Fibroblast of lung (primary cell): ENCODE data around the gene ALG1L2. TPM values are rescaled to one million over a fixed set of nuclear protein-coding genes. Genes with fewer than 3 reads are reported as not detected.
"Not testable (repeated sequence)": the region's sequence is repeated elsewhere in the genome, so short reads cannot be mapped to it uniquely, and the experiment has no call there.

Experiments used
- DNase-seq, 2 donors: peaks; one replicate each; pipeline versions ENCODE4 v3.0.0 to v3.0.0-alpha.2; 2010; ENCODE audit warnings: low read depth in 2 of 2
- H2AFZ ChIP-seq: 2 replicates; pipeline ENCODE4 v1.5.1; 2012; ENCODE audit warnings: low read length, control low read depth, inconsistent platforms
- H3K27ac ChIP-seq: 2 replicates; pipeline ENCODE4 v1.5.1; 2011; ENCODE audit warnings: low read length, control low read depth; ENCODE audit not compliant: insufficient read depth
- H3K27me3 ChIP-seq: 2 replicates; pipeline ENCODE4 v1.5.1; 2011; ENCODE audit warnings: mild to moderate bottlenecking, low read length; ENCODE audit not compliant: control insufficient read depth, insufficient read depth
- H3K36me3 ChIP-seq: 2 replicates; pipeline ENCODE4 v1.5.1; 2011; ENCODE audit warnings: low read length; ENCODE audit not compliant: control insufficient read depth, insufficient read depth
- H3K4me1 ChIP-seq: 2 replicates; pipeline ENCODE4 v1.5.1; 2011; ENCODE audit warnings: low read length; ENCODE audit not compliant: control insufficient read depth, insufficient read depth; ENCODE audit errors: extremely low read depth
- H3K4me2 ChIP-seq: 2 replicates; pipeline ENCODE4 v1.5.1; 2011; ENCODE audit warnings: low read length, control low read depth; ENCODE audit not compliant: insufficient read depth; ENCODE audit errors: extremely low read depth
- H3K4me3 ChIP-seq, 4 experiments: fragments of 200-600 bp in 1 of 4; sonication (generic) in 1 of 4; replicated peaks in 1 of 4; 2 replicates each; pipeline ENCODE4 v1.5.1; 2011 to 2016; ENCODE audit warnings: low read length in 4 of 4, low read depth in 3 of 4, mild to moderate bottlenecking in 3 of 4, control low read depth in 2 of 4, inconsistent platforms in 1 of 4, mixed read lengths in 1 of 4; ENCODE audit not compliant: insufficient read depth in 1 of 4; ENCODE audit errors: control extremely low read depth in 1 of 4
- H3K79me2 ChIP-seq: 2 replicates; pipeline ENCODE4 v1.5.1; 2012; ENCODE audit warnings: mild to moderate bottlenecking, low read length, inconsistent platforms; ENCODE audit not compliant: control insufficient read depth, insufficient read depth
- H3K9ac ChIP-seq: 2 replicates; pipeline ENCODE4 v1.5.1; 2011; ENCODE audit warnings: mild to moderate bottlenecking, low read length, control low read depth; ENCODE audit not compliant: insufficient read depth
- H3K9me3 ChIP-seq: 2 replicates; pipeline ENCODE4 v1.5.1; 2012; ENCODE audit warnings: low read depth, low read length; ENCODE audit not compliant: control insufficient read depth, insufficient read depth
- H4K20me1 ChIP-seq: 2 replicates; pipeline ENCODE4 v1.5.1; 2011; ENCODE audit warnings: low read length; ENCODE audit not compliant: control insufficient read depth, insufficient read depth; ENCODE audit errors: extremely low read depth
- EZH2 ChIP-seq: IDR thresholded peaks from 2 replicates; pipeline ENCODE4 v1.5.1; 2012; ENCODE audit warnings: low read length, control low read depth, mild to moderate bottlenecking; ENCODE audit errors: missing control alignments
- polyA plus RNA-seq, 2 donors: library from polyadenylated mRNA; depleted of rRNA in 1 of 2; stranded (reverse) in 1 of 2; unstranded in 1 of 2; fragments of >200 nt; gene quantifications; 2 replicates each; pipeline ENCODE4 v1.2.1, GENCODE V29; 2011 to 2012; ENCODE audit warnings: missing spikeins in 1 of 2
- total RNA-seq: library from RNA; depleted of rRNA; stranded (reverse); fragments of >200 nt; gene quantifications from 2 replicates; pipeline ENCODE4 v1.2.1, GENCODE V29; 2014
- TF ChIP-seq, protein P1 (sequence below), 2 donors: IDR thresholded peaks in 1 of 2; conservative IDR thresholded peaks in 1 of 2; 1 replicate in 1 of 2; 2 replicates in 1 of 2; pipeline ENCODE4 v1.5.1; 2011 to 2012; ENCODE audit warnings: low read length in 2 of 2, control low read depth in 1 of 2, inconsistent platforms in 1 of 2, low read depth in 1 of 2, mild to moderate bottlenecking in 1 of 2

ALG1L2 gene
- total and polyA plus RNA-seq, 2 donors (not counting 1 experiment from before 2014, with no cell fraction given): 0.50 TPM; not detected in 1

DNA sequence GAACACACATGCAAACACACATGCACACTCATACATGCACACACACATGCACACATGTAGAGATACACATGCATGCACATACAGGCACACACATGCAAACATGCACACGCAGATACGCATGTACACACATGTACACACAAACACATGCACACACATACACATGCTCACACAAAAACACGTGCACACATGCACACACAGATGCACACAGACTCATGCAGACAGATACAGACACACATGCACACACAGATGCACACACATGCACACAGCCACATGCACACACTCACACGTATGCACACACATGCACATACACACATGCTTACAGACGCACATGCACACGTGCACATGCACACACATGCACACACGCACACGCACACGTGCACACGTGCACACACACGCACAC, 37.3 kb upstream of the ALG1L2 start:
- Histone ChIP-seq H3K27me3 (no peaks in the 10 kb centered on the region), H3K9me3 (no peaks in the 10 kb centered on the region), H2AFZ (no peak overlapping the region), H3K4me3 (no peak overlapping the region), H3K4me2 (no peak overlapping the region), H4K20me1 (no peaks in the 10 kb centered on the region), H3K4me1 (no peaks in the 10 kb centered on the region), H3K79me2 (no peaks in the 10 kb centered on the region), H3K27ac (no peak overlapping the region), H3K9ac (no peak overlapping the region), H3K36me3 (no peaks in the 10 kb centered on the region)
- no peak for TF ChIP-seq EZH2
- TF ChIP-seq, protein P1, sequence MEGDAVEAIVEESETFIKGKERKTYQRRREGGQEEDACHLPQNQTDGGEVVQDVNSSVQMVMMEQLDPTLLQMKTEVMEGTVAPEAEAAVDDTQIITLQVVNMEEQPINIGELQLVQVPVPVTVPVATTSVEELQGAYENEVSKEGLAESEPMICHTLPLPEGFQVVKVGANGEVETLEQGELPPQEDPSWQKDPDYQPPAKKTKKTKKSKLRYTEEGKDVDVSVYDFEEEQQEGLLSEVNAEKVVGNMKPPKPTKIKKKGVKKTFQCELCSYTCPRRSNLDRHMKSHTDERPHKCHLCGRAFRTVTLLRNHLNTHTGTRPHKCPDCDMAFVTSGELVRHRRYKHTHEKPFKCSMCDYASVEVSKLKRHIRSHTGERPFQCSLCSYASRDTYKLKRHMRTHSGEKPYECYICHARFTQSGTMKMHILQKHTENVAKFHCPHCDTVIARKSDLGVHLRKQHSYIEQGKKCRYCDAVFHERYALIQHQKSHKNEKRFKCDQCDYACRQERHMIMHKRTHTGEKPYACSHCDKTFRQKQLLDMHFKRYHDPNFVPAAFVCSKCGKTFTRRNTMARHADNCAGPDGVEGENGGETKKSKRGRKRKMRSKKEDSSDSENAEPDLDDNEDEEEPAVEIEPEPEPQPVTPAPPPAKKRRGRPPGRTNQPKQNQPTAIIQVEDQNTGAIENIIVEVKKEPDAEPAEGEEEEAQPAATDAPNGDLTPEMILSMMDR (conservative IDR thresholded peaks at IDR 0.05 in 1 of 2, IDR thresholded peaks at IDR 0.05 in 1 of 2; ENCODE audit: low read depth in 1 of 2, low read length in 2 of 2): no peak
- no peak for DNase-seq

DNA sequence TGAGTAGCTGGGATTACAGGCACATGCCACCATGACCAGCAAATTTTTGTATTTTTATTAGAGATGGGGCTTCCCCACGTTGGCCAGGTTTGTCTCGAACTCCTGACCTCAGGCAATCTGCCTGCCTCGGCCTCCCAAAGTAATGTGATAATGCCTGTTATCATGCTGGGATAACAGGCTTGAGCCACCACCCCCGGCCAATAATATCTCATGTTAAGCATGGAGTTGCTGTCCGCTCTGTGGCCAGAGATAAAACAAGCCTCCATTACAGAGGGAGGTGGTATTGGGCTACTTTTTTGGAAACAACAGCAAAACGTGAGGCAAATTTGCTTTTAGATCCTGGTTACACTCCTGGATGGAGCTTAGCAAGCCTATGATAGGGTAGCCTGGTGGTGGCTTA, 32.9 kb upstream of the ALG1L2 start:
- H3K4me1 ChIP-seq: no peaks in the 10 kb centered on the region
- H3K4me2 ChIP-seq: no peak overlapping the region
- no peak overlapping the region for H3K9ac ChIP-seq
- no peak for TF ChIP-seq EZH2
- TF ChIP-seq, protein P1 (conservative IDR thresholded peaks at IDR 0.05 in 1 of 2, IDR thresholded peaks at IDR 0.05 in 1 of 2; ENCODE audit: low read depth in 1 of 2, low read length in 2 of 2): no peak
- H4K20me1 ChIP-seq: no peaks in the 10 kb centered on the region
- H2AFZ ChIP-seq: no peak overlapping the region
- H3K79me2 ChIP-seq: no peaks in the 10 kb centered on the region
- no peak overlapping the region for H3K27ac ChIP-seq
- DNase-seq: no peak
- no peaks in the 10 kb centered on the region for H3K36me3 ChIP-seq
- H3K4me3 ChIP-seq: no peak overlapping the region
- H3K27me3 ChIP-seq: no peaks in the 10 kb centered on the region
- no peaks in the 10 kb centered on the region for H3K9me3 ChIP-seq

DNA sequence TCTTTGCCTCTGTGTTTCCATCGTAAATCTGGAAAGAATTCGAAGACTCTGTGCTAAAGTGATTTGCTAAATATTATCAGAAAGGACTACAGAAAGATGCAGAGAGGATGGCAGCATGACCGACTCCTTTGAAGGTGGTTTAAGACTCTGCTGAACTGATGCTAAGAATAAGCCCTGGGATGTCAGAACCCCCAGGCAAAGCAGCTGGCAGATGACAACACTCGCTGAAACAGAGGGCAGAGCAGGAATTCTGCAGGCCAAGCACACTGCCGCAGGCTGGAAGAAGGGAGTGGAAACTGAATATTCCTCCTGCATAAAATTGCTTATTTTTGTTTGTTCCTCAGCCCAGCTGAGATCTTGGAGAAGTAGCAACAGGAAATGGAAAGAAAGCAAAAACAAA, 29.3 kb upstream of the ALG1L2 start:
- H3K4me1 ChIP-seq, H3K36me3 ChIP-seq, H3K4me3 ChIP-seq, H4K20me1 ChIP-seq, H3K79me2 ChIP-seq, H3K27ac ChIP-seq, H3K9me3 ChIP-seq, H3K9ac ChIP-seq, H3K27me3 ChIP-seq, H3K4me2 ChIP-seq, H2AFZ ChIP-seq: not testable (repeated sequence)
- DNase-seq: peak in 1 of 2 donors; percentile 8

DNA sequence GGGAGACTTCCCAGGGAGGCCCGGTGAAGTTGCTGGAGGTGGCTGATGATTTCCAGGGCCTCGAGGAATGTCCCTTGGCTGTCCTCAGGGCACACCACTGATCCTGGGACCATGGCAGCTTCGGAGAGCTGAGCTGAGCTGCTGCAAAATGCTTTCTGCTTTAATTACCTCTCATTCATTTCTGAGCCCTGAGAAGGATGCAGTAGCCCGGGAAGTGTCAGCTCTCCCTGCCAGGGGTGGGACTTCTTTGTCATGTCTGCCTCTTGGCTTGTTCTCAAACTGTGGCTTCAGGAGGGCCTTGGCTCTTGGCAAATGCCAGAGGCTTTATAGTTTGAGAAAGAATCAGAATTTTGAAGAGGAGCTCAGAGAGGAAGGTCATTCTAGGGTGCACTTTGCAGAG, 28.7 kb upstream of the ALG1L2 start:
- not testable (repeated sequence) for H3K9me3 ChIP-seq, H3K4me3 ChIP-seq, H2AFZ ChIP-seq, H3K27me3 ChIP-seq, H3K4me1 ChIP-seq, H3K9ac ChIP-seq, H3K36me3 ChIP-seq, H3K4me2 ChIP-seq, H4K20me1 ChIP-seq, DNase-seq, H3K27ac ChIP-seq, H3K79me2 ChIP-seq

DNA sequence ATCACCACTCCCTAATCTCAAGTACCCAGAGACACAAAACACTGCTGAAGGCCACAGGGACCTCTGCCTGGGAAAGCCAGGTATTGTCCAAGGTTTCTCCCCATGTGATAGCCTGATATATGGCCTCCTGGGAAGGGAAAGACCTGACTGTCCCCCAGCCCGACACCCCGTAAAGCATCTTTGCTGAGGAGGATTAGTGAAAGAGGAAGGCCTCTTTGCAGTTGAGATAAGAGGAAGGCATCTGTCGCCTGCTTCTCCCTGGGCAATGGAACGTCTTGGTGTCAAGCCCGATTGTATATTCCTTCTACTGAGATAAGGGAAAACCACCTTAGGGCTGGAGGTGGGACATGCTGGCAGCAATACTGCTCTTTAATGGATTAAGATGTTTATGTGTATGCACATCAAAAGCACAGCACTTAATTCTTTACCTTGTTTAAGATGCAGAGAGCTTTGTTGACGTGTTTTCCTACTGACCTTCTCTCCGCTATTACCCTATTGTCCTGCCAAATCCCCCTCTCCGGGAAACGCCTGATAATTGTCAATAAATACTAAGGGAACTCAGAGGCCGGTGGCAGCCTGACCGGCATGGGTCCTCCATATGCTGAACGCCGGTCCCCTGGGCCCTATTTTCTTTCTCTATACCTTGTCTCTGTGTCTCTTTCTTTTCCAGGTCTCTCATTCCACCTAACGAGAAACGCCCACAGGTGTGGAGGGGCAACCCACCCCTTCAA, 23.9 kb upstream of the ALG1L2 start:
- H3K27ac ChIP-seq, H3K9me3 ChIP-seq, H3K4me3 ChIP-seq, H3K9ac ChIP-seq, H3K36me3 ChIP-seq, H4K20me1 ChIP-seq, H3K4me1 ChIP-seq, H2AFZ ChIP-seq, H3K27me3 ChIP-seq, DNase-seq, H3K79me2 ChIP-seq, H3K4me2 ChIP-seq: not testable (repeated sequence)
